ENCODE data around the gene SMG6.

GRCh38 chr17:2194889-2195335 is 108.7 kb downstream of the SMG6 start:
- no peak for TF ChIP-seq POLR2AphosphoS5 (IDR thresholded peaks at IDR 0.05)
- TF ChIP-seq CTCF (IDR thresholded peaks at IDR 0.05) = no peak
- no peak for TF ChIP-seq EP300 (IDR thresholded peaks at IDR 0.05)

All from upper lobe of left lung (tissue), 4 donors.